Activated B cell treated with CpG ODN at 0.5 μM for 24 hours (primary cell): Measurements from ENCODE around the gene ZNG1C. TPM values are rescaled to one million over a fixed set of nuclear protein-coding genes. Genes with fewer than 3 reads are reported as not detected.
"Not testable (repeated sequence)": the region's sequence is repeated elsewhere in the genome, so short reads cannot be mapped to it uniquely, and the experiment has no call there.

Experiments
- ATAC-seq: fragments of 200-7000 bp; cut with Tn5 transposase; one replicate; pipeline ENCODE4 v1.10.0; 2021; ENCODE audit warnings: low read depth, mild to moderate bottlenecking, moderate library complexity
- CTCF ChIA-PET: fragments of 350-600 bp; sonication (Branson Sonifier 250); formaldehyde crosslinking; loops from one replicate; lab custom pipeline; 2021; ENCODE audit warnings: antibody characterized with exemption; lab: Charles Lee
- POLR2A ChIA-PET: fragments of 350-600 bp; sonication (Branson Sonifier 250); formaldehyde crosslinking; loops from one replicate; lab custom pipeline; 2021; ENCODE audit warnings: antibody characterized with exemption; lab: Charles Lee
- DNase-seq: peaks from one replicate; pipeline ENCODE4 v3.0.0; 2022
- H3K27ac Mint-ChIP-seq: one replicate; pipeline ENCODE4 v1.8.0; 2020; ENCODE audit warnings: mixed read lengths
- H3K27me3 Mint-ChIP-seq: one replicate; pipeline ENCODE4 v1.8.0; 2021; ENCODE audit warnings: mixed read lengths
- H3K36me3 Mint-ChIP-seq: one replicate; pipeline ENCODE4 v1.8.0; 2021; ENCODE audit warnings: low read depth, mixed read lengths
- H3K4me1 Mint-ChIP-seq: one replicate; pipeline ENCODE4 v1.8.0; 2021; ENCODE audit warnings: mixed read lengths
- H3K4me3 Mint-ChIP-seq: one replicate; pipeline ENCODE4 v1.8.0; 2020; ENCODE audit warnings: mild to moderate bottlenecking, mixed read lengths
- H3K9me3 Mint-ChIP-seq: one replicate; pipeline ENCODE4 v1.8.0; 2020; ENCODE audit warnings: mixed read lengths
- intact Hi-C: fragments of 100-400 bp; cut with micrococcal nuclease; formaldehyde crosslinking; loops from one replicate; pipeline ENCODE4 v1.15.1; 2024
- total RNA-seq: library from RNA; stranded (reverse); gene quantifications from 2 replicates; pipeline ENCODE4 v1.2.3, GENCODE V29; 2022

The ZNG1C gene
- total RNA-seq = 43.4 and 53.1 TPM in 2 replicates

DNA sequence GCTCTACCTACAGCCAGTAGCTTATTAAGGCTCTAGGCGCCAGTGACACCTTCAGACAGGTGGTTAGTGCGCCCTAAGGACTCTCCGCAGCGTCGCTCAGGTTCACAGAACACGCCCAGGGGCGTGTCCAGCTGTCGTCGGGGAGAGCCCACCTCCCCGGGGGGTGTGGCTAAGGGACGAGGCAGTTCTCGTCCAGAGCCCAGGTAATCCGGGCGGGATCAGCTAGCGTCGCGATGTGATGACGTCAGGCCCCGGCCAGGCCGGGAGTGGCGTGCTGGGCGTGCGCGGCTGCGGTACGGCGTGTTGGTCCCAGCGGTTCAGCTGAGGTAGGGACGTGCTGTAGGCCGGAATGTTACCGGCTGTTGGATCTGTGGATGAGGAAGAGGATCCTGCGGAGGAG is at the start of gene ZNG1C:
ZNG1C (plus strand) TSS at position 301 of the 400 bp plus-strand sequence; CDS start at position 350, 49 bp downstream.
- ATAC-seq, H3K4me1 Mint-ChIP-seq, intact Hi-C loops, H3K4me3 Mint-ChIP-seq, H3K27ac Mint-ChIP-seq, DNase-seq, POLR2A ChIA-PET, H3K9me3 Mint-ChIP-seq, H3K27me3 Mint-ChIP-seq, H3K36me3 Mint-ChIP-seq, CTCF ChIA-PET: not testable (repeated sequence)

DNA sequence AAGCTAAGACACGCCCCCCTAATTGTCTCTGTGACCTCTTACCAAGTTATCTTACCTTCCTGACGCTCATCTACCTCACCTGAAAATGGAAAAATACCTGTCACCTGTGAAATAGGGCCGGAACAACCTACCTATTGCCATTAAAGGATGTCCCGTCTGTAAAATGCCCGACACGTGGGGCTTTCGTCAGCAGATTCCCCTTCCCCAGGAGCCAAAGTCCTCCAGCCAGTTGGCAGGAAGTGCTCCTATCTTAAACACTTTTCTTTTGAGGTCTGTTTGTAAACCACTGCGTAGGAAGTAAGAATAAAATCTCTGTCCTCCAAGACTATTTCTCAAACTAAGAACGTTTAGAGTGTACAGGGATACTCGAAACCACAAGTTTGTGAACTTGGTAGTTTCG is 654 bp downstream of the ZNG1C start:
- POLR2A ChIA-PET, H3K4me1 Mint-ChIP-seq, H3K27me3 Mint-ChIP-seq, H3K36me3 Mint-ChIP-seq, H3K4me3 Mint-ChIP-seq, intact Hi-C loops, ATAC-seq, CTCF ChIA-PET, H3K27ac Mint-ChIP-seq, H3K9me3 Mint-ChIP-seq, DNase-seq: not testable (repeated sequence)

DNA sequence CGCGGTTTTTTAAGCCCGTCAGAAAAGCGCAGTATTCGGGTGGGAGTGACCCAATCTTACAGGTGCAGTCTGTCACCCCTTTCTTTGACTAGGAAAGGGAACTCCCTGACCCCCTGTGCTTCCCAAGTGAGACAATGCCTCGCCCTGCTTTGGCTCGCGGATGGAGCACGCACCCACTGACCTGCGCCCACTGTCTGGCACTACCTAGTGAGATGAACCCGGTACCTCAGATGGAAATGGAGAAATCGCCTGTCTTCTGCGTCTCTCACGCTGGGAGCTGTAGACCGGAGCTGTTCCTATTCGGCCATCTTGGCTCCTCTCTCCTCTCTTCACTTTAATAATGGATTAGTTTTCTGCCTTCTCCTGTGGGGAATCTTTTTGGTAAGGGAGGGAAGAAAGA is 39.3 kb downstream of the ZNG1C start:
- ATAC-seq, intact Hi-C loops, H3K4me3 Mint-ChIP-seq, H3K27ac Mint-ChIP-seq, H3K9me3 Mint-ChIP-seq, H3K4me1 Mint-ChIP-seq, H3K36me3 Mint-ChIP-seq, CTCF ChIA-PET, DNase-seq, H3K27me3 Mint-ChIP-seq, POLR2A ChIA-PET: not testable (repeated sequence)

DNA sequence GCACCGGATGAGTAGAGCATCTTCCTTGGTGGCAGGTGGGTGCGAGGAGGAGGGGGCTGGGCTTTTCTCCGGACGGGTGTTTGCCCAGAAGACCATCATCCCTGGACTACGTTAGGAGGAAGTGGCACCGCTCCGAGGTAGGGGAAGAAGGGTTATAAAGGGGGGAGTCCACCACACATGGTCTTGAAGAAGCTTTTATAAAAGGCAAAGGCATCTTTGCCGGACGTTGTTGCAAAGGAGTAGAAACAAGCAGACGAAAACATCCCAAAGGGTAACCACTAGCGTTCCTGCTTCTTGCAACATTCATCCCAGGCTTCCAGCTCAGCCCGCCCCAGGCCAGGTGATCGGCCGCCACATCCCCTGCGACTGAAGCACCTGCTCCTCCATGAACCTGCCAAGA is 60.8 kb downstream of the ZNG1C start, which contains the start of gene FOXD4L3:
FOXD4L3 (plus strand) TSS at position 301 of the 400 bp plus-strand sequence; CDS start at position 386, 85 bp downstream.
- POLR2A ChIA-PET, H3K9me3 Mint-ChIP-seq, H3K36me3 Mint-ChIP-seq, H3K27me3 Mint-ChIP-seq, DNase-seq, intact Hi-C loops, H3K4me3 Mint-ChIP-seq, H3K4me1 Mint-ChIP-seq, H3K27ac Mint-ChIP-seq, ATAC-seq, CTCF ChIA-PET: not testable (repeated sequence)

DNA sequence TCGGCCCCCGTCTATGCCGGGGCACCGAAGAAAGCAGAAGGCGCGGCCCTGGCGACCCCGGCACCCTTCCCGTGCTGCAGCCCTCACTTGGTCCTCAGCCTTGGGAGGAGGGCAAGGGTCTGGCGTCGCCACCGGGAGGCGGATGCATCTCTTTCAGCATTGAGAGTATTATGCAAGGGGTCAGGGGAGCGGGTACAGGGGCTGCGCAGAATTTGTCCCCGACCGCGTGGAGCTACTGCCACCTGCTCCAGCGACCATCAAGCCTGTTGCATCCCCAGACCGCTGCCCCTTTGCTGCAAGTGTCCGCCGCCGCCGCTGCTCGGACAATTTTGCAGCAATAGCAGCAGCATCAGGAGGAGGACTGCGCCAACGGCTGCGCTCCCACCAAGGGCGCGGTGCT is 62.0 kb downstream of the ZNG1C start:
- H3K9me3 Mint-ChIP-seq, CTCF ChIA-PET, H3K27me3 Mint-ChIP-seq: not testable (repeated sequence)

DNA sequence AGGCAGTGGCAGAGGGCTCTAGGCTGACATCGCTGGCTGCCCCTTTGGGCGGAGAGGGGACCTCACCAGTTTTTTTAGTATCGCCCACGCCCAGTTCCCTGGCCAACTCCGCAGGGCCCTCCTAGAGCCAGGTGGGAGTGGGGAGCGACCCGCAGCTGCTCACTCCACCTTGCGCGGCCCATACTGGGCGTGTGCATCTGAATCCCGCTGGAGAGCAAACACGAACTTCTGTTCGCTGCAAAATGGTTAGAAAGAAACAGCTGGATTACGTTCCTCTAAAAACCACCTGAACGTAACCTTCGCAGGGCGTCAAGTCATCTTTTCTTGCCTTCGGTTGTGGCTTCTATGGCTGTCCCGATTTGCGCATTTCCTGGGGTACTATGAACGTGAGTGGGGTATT is 62.4 kb downstream of the ZNG1C start:
- H3K9me3 Mint-ChIP-seq, H3K4me3 Mint-ChIP-seq, H3K36me3 Mint-ChIP-seq, H3K27me3 Mint-ChIP-seq, H3K4me1 Mint-ChIP-seq, H3K27ac Mint-ChIP-seq, DNase-seq, intact Hi-C loops, CTCF ChIA-PET, ATAC-seq, POLR2A ChIA-PET: not testable (repeated sequence)

More for the DNA sequence above, 62.0 kb downstream of the ZNG1C start:
- DNase-seq, H3K4me1 Mint-ChIP-seq, ATAC-seq, H3K4me3 Mint-ChIP-seq, POLR2A ChIA-PET, H3K27ac Mint-ChIP-seq, H3K36me3 Mint-ChIP-seq, intact Hi-C loops: not testable (repeated sequence)

DNA sequence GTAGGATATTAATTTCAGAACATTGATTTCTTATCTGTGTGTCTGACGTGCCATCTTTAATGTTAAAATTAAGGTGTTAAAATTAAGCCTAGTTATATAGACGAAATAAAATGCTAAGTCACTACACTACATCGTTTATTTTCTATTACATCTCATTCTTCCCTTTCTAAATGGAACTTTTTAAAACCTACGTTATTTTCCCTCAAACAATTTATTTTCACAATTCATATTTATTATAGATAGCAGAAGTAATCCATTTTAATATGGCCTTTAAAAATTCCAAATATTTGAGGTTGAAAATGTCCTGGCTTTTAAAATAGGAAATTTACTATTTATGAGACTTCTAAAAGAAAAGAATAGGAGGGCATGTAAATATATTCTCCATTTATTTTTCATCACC is 63.0 kb downstream of the ZNG1C start:
- H3K9me3 Mint-ChIP-seq, DNase-seq, CTCF ChIA-PET, ATAC-seq, H3K27me3 Mint-ChIP-seq, POLR2A ChIA-PET, H3K27ac Mint-ChIP-seq, intact Hi-C loops, H3K36me3 Mint-ChIP-seq, H3K4me3 Mint-ChIP-seq, H3K4me1 Mint-ChIP-seq: not testable (repeated sequence)

DNA sequence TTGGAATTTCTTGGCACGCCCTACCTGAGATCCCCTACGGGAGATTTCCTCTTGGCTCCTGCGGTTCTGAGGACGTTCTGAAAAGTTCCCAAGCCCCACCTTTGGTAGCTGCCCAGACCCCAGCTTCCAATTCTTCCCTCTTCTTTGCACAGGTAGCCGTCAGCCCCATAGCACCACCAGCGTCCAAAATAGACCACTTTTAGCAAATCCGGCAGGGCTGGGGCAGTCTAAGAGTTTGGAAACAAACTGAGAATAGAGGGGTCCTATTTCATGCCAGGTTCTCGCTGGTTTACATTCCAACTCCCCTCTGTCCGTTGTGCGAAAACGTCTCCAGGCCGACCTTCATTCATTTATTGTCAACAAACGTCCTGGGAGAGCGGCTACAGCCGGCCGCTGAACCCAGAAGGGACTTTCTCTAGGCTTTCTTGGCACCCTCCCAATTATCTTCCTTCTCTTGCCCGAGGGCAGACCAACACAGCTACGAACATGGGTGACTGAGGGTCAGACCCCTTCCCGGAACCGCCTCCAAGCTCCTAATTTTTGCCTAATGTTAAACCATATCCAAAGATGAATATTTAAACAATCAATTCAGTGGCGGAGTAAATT is 64.0 kb downstream of the ZNG1C start:
- DNase-seq, H3K4me1 Mint-ChIP-seq, H3K27ac Mint-ChIP-seq, CTCF ChIA-PET, POLR2A ChIA-PET, ATAC-seq, H3K4me3 Mint-ChIP-seq, H3K36me3 Mint-ChIP-seq, intact Hi-C loops, H3K27me3 Mint-ChIP-seq, H3K9me3 Mint-ChIP-seq: not testable (repeated sequence)

DNA sequence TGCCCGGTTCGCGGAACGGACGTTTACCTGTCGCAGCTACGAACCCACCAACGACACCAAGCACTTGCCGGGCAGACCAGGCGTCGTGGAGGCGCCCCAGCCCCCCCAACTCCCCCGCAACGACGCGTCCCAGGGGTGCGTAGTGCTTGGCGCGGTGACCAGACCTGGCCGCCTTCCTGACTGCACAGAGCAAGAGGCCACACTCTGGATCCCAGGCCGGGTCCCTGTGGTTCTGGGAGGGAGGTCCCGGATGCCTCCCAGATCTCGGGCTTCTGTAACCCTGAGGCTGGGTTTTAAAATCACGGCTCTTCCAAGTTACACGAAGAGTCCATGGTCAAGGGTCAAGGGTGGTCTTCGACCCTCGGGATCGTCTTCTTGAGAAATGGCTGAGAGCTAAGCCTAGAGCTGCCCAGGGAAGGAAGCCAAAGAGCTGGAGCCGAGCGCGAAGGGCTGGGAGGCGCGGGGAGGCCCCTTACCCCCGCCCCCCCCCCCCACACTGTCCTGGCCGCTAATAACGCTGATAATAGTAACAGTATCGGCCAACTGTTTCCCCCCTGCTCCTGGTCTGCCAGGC is 64.7 kb downstream of the ZNG1C start:
- H3K9me3 Mint-ChIP-seq, ATAC-seq, DNase-seq, H3K36me3 Mint-ChIP-seq, H3K27ac Mint-ChIP-seq, H3K4me3 Mint-ChIP-seq, CTCF ChIA-PET, H3K27me3 Mint-ChIP-seq, H3K4me1 Mint-ChIP-seq, POLR2A ChIA-PET, intact Hi-C loops: not testable (repeated sequence)

DNA sequence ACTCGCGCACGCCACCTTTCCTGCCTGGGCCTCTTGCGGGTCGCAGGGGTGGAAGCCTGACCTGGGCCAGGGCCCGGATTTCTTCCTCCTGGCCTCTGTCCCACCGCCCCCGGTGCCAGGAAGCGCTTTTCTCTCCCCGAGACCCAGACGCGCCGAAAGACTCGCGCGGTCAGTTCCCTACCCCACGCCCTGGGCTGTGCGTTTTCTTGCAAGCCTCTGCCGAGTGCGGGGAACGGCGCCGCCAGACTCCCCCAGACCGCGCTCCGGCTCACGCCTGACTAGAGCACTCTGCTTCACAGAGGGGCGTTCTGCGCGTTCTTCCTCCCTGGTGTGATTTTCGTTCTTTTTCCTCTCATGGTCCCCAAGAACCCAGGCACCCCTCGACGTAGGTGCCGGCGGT is 65.3 kb downstream of the ZNG1C start:
- ATAC-seq = peak; percentile 18
- POLR2A ChIA-PET, H3K4me1 Mint-ChIP-seq, DNase-seq, H3K36me3 Mint-ChIP-seq, H3K4me3 Mint-ChIP-seq, H3K27me3 Mint-ChIP-seq, CTCF ChIA-PET, H3K9me3 Mint-ChIP-seq, H3K27ac Mint-ChIP-seq, intact Hi-C loops: not testable (repeated sequence)

DNA sequence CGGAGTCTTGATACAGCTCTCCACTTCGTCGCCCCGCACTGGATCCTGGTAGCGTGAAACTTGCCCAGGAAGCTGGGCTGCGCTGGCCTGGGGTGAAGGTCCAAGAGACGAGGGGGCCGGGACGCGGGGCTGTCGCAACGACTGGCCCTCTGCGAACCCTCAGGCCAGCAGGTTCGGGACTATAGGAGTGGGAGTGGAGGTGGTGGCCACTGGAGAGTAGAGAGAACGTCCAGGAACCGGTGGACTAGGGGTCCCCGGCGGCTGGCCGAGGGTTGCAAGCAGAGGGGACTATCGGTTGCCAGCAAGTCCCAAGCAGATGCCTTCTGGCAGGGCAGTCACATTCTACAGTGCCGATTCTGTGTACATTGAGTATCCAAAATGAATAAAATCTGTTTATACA is 65.9 kb downstream of the ZNG1C start:
- H3K9me3 Mint-ChIP-seq, H3K4me3 Mint-ChIP-seq, H3K36me3 Mint-ChIP-seq, DNase-seq, ATAC-seq, intact Hi-C loops, H3K27ac Mint-ChIP-seq, H3K27me3 Mint-ChIP-seq, POLR2A ChIA-PET, H3K4me1 Mint-ChIP-seq, CTCF ChIA-PET: not testable (repeated sequence)

DNA sequence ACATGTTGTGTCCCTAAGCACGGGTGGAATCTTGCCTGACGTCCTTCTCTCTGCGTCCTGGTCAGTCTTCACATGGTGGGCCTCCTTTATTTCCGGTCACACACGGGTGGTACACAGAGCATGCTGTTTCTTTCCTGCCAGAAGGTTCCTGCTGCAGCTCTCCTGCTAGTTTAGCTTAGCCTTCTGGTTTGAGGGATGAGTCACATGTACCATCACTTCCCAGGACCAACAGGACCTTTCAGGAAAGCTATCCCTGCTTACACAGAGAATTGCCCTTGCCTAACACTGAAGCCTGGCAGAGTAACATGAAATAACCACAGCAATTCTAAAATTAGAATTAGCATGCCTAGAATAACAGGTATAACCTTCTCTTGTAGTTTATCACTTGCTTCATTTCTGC is 69.4 kb downstream of the ZNG1C start:
- H3K36me3 Mint-ChIP-seq, H3K27me3 Mint-ChIP-seq, H3K4me3 Mint-ChIP-seq, ATAC-seq, H3K9me3 Mint-ChIP-seq, DNase-seq, H3K4me1 Mint-ChIP-seq, intact Hi-C loops, H3K27ac Mint-ChIP-seq, POLR2A ChIA-PET, CTCF ChIA-PET: not testable (repeated sequence)
